Adrenal gland (tissue), 5 donors: ENCODE data around the gene VAPB.

Source experiments
- POLR2A ChIP-seq, 2 donors: fragments of 450-650 bp; IDR thresholded peaks; one replicate each; pipeline ENCODE4 v1.6.1; 2017; ENCODE audit warnings: antibody characterized with exemption in 2 of 2, mild to moderate bottlenecking in 2 of 2, moderate library complexity in 1 of 2
- TF ChIP-seq, protein P1 (sequence below), 6 experiments: fragments of 450-650 bp in 4 of 6; fragments of 200-600 bp in 2 of 6; sonication (generic) in 1 of 6; IDR thresholded peaks; 1 replicate in 5 of 6; 2 replicates in 1 of 6; pipeline versions ENCODE4 v1.5.1 to v1.8.0; 2016 to 2021; ENCODE audit warnings: antibody characterized with exemption in 6 of 6, mild to moderate bottlenecking in 2 of 6, moderate library complexity in 1 of 6
- donor health status: DM: no; HTN: no; CAD: no.

DNA sequence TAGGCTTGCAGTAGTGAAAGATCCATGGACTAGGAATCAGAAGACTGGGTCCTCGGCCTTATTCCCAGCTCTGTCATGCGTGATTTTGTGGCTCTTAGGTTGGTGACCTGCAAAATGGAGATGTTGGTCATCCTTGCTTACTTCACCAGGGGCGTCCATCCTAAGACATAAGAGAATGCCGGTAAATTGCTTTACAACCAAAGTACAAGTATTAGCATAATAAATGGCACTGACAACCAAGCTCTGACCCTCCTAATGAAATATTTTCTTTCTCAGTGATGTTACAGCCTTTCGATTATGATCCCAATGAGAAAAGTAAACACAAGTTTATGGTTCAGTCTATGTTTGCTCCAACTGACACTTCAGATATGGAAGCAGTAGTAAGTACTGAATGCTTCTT, 45.3 kb downstream of the VAPB start:
- TF ChIP-seq, protein P1, sequence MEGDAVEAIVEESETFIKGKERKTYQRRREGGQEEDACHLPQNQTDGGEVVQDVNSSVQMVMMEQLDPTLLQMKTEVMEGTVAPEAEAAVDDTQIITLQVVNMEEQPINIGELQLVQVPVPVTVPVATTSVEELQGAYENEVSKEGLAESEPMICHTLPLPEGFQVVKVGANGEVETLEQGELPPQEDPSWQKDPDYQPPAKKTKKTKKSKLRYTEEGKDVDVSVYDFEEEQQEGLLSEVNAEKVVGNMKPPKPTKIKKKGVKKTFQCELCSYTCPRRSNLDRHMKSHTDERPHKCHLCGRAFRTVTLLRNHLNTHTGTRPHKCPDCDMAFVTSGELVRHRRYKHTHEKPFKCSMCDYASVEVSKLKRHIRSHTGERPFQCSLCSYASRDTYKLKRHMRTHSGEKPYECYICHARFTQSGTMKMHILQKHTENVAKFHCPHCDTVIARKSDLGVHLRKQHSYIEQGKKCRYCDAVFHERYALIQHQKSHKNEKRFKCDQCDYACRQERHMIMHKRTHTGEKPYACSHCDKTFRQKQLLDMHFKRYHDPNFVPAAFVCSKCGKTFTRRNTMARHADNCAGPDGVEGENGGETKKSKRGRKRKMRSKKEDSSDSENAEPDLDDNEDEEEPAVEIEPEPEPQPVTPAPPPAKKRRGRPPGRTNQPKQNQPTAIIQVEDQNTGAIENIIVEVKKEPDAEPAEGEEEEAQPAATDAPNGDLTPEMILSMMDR (IDR thresholded peaks at IDR 0.05), result no peak
- TF ChIP-seq POLR2A (IDR thresholded peaks at IDR 0.05), result no peak
